DOHH2 (cell line): ENCODE data around the gene ZSCAN25.

Source experiments
- H3F3A ChIP-seq: fragments of 200-600 bp; sonication (generic), shearing (Covaris generic); 2 replicates; pipeline ENCODE4 v1.6.0; 2016; ENCODE audit warnings: antibody characterized with exemption, mild to moderate bottlenecking; ENCODE audit not compliant: control insufficient read depth, insufficient read depth
- H3K27ac ChIP-seq: fragments of 200-600 bp; sonication (generic); 2 replicates; pipeline ENCODE4 v1.5.1; 2014; ENCODE audit warnings: low read depth, mild to moderate bottlenecking, low read length, moderate library complexity
- H3K27me3 ChIP-seq: fragments of 200-600 bp; sonication (generic); 2 replicates; pipeline ENCODE4 v1.6.1; 2014; ENCODE audit warnings: mild to moderate bottlenecking, low read length, mixed read lengths; ENCODE audit not compliant: control insufficient read depth
- H3K36me3 ChIP-seq: fragments of 200-600 bp; sonication (generic); 2 replicates; pipeline ENCODE4 v1.6.1; 2014; ENCODE audit warnings: mild to moderate bottlenecking, low read length, moderate library complexity, mixed read lengths; ENCODE audit not compliant: control insufficient read depth
- H3K4me1 ChIP-seq: fragments of 200-600 bp; sonication (generic); 2 replicates; pipeline ENCODE4 v1.6.1; 2014; ENCODE audit warnings: mild to moderate bottlenecking, low read length, mixed read lengths; ENCODE audit not compliant: control insufficient read depth
- H3K4me2 ChIP-seq: fragments of 200-600 bp; sonication (generic); 2 replicates; pipeline ENCODE4 v1.6.0; 2014; ENCODE audit warnings: mild to moderate bottlenecking, low read length, moderate library complexity
- H3K4me3 ChIP-seq: fragments of 200-600 bp; sonication (generic); 2 replicates; pipeline ENCODE4 v1.5.1; 2014; ENCODE audit warnings: mild to moderate bottlenecking, low read length, mixed read lengths
- H3K79me2 ChIP-seq: fragments of 200-600 bp; sonication (generic); 2 replicates; pipeline ENCODE4 v1.6.1; 2014; ENCODE audit warnings: mild to moderate bottlenecking, low read length, mixed read lengths; ENCODE audit not compliant: control insufficient read depth
- H3K9me2 ChIP-seq: fragments of 200-600 bp; sonication (generic); replicated peaks from 2 replicates; pipeline ENCODE4 v1.6.1; 2014; ENCODE audit warnings: mild to moderate bottlenecking, low read length, mixed read lengths; ENCODE audit not compliant: control insufficient read depth
- H3K9me3 ChIP-seq: fragments of 200-600 bp; sonication (generic); 2 replicates; pipeline ENCODE4 v1.6.1; 2014; ENCODE audit warnings: antibody characterized with exemption, low read length, mixed read lengths; ENCODE audit not compliant: control insufficient read depth, insufficient read depth
- H4K20me1 ChIP-seq: fragments of 200-600 bp; sonication (generic); 2 replicates; pipeline ENCODE4 v1.6.0; 2014; ENCODE audit warnings: low read depth, mild to moderate bottlenecking, antibody characterized with exemption, low read length, moderate library complexity; ENCODE audit not compliant: control insufficient read depth, insufficient read depth
- CTCF ChIP-seq: fragments of 200-600 bp; sonication (generic); IDR thresholded peaks from one replicate; pipeline ENCODE4 v1.5.1; 2014; ENCODE audit warnings: antibody characterized with exemption, mild to moderate bottlenecking, low read depth, low read length; ENCODE audit not compliant: poor library complexity, severe bottlenecking
- EZH2phosphoT487 ChIP-seq: fragments of 200-600 bp; sonication (generic); IDR thresholded peaks from 2 replicates; pipeline ENCODE4 v1.6.1; 2017; ENCODE audit warnings: borderline replicate concordance, mild to moderate bottlenecking, antibody characterized with exemption, low read length, moderate library complexity, mixed read lengths

The ZSCAN25 gene

GRCh38 chr7:99588868-99589267 lies 27.9 kb upstream of the ZSCAN25 start:
- Histone ChIP-seq H3K27me3 (no peaks in the 10 kb centered on the region), H4K20me1 (no peaks in the 10 kb centered on the region), H3K9me3 (no peaks in the 10 kb centered on the region), H3K9me2 (no peaks in the 10 kb centered on the region), H3K27ac (no peak overlapping the region), H3K4me3 (no peak overlapping the region), H3K4me2 (no peak overlapping the region), H3F3A (no peaks in the 10 kb centered on the region), H3K4me1 (no peaks in the 10 kb centered on the region), H3K36me3 (no peaks in the 10 kb centered on the region), H3K79me2 (no peaks in the 10 kb centered on the region)
- no peak for TF ChIP-seq EZH2phosphoT487
- no peak for TF ChIP-seq CTCF

GRCh38 chr7:99594948-99595745 lies 21.6 kb upstream of the ZSCAN25 start:
- Histone ChIP-seq H3K27ac (no peak overlapping the region), H3K9me3 (no peaks in the 10 kb centered on the region), H3K4me2 (no peak overlapping the region), H3K27me3 (no peaks in the 10 kb centered on the region), H3K4me1 (no peaks in the 10 kb centered on the region), H3K79me2 (no peaks in the 10 kb centered on the region), H3K36me3 (no peaks in the 10 kb centered on the region), H3K4me3 (no peak overlapping the region), H3K9me2 (no peaks in the 10 kb centered on the region), H4K20me1 (no peaks in the 10 kb centered on the region), H3F3A (no peaks in the 10 kb centered on the region)
- no peak for TF ChIP-seq EZH2phosphoT487
- TF ChIP-seq CTCF: no peak

GRCh38 chr7:99596408-99596955 lies 20.3 kb upstream of the ZSCAN25 start:
- Histone ChIP-seq H4K20me1 (no peaks in the 10 kb centered on the region), H3K4me1 (no peaks in the 10 kb centered on the region), H3K27ac (no peak overlapping the region), H3K27me3 (no peaks in the 10 kb centered on the region), H3K4me3 (no peak overlapping the region), H3K79me2 (no peaks in the 10 kb centered on the region), H3K4me2 (no peak overlapping the region), H3K9me2 (no peaks in the 10 kb centered on the region), H3K36me3 (no peaks in the 10 kb centered on the region), H3K9me3 (no peaks in the 10 kb centered on the region), H3F3A (no peaks in the 10 kb centered on the region)
- TF ChIP-seq EZH2phosphoT487 (no peak), CTCF (no peak)
